ENCODE data around the gene ZNF687. TPM values are rescaled to one million over a fixed set of nuclear protein-coding genes. Genes with fewer than 3 reads are reported as not detected.
A peak's percentile ranks its signal among the peaks of the same experiment; 100 is the strongest.
"Not testable (repeated sequence)": the region's sequence is repeated elsewhere in the genome, so short reads cannot be mapped to it uniquely, and the experiment has no call there.

ZNF687 gene
- 10 to 100 TPM; 15.2 to 19.8 (median 16.1) TPM for polyA plus RNA-seq (ENCODE audit: insufficient read depth in 1 of 5, insufficient read length in 5 of 5, low replicate concordance in 1 of 5)
- long read RNA-seq, donor 1, partial matches to known transcripts = 14 of 19 reads
- long read RNA-seq, donor 1, other reads (novel, unspliced or antisense) = 0 of 19 reads
- long read RNA-seq, donor 2, partial matches to known transcripts = 0 of 1 reads
- long read RNA-seq, donor 2, other reads (novel, unspliced or antisense) = 0 of 1 reads
- long read RNA-seq, donor 3, partial matches to known transcripts = 44 of 45 reads
- long read RNA-seq, donor 3, other reads (novel, unspliced or antisense) = 0 of 45 reads
- long read RNA-seq, donor 4, partial matches to known transcripts = 21 of 24 reads
- long read RNA-seq, donor 4, other reads (novel, unspliced or antisense) = 0 of 24 reads
- long read RNA-seq, donor 5, partial matches to known transcripts = 28 of 30 reads
- long read RNA-seq, donor 5, other reads (novel, unspliced or antisense) = 0 of 30 reads
- long read RNA-seq, donor 6, full-length matches to known transcripts = 8 of 52 reads
- long read RNA-seq, donor 6, partial matches to known transcripts = 44 of 52 reads
- long read RNA-seq, donor 6, other reads (novel, unspliced or antisense) = 0 of 52 reads
- long read RNA-seq, donor 7, full-length matches to known transcripts = 6 of 13 reads
- long read RNA-seq, donor 7, partial matches to known transcripts = 7 of 13 reads
- long read RNA-seq, donor 7, other reads (novel, unspliced or antisense) = 0 of 13 reads
- long read RNA-seq, donor 8, partial matches to known transcripts = 0 of 3 reads
- long read RNA-seq, donor 8, other reads (novel, unspliced or antisense) = 0 of 3 reads

GRCh38 chr1:151281969-151282882 is at the start of gene ZNF687:
ZNF687 (plus strand) TSS chr1:151282299; CDS start chr1:151286292, 3,993 bp downstream.
- peak; percentile 100 for DNase-seq

- no peak for DNase-seq
Observed at GRCh38 chr1:151235235-151235634, 46.9 kb upstream of the ZNF687 start.

GRCh38 chr1:151237678-151238466 is 44.2 kb upstream of the ZNF687 start:
- DNase-seq = no peak

- DNase-seq = no peak
Observed at GRCh38 chr1:151238467-151238739, 43.7 kb upstream of the ZNF687 start.

GRCh38 chr1:151242442-151242841 is 39.7 kb upstream of the ZNF687 start:
- no peak for DNase-seq

GRCh38 chr1:151243683-151244216 is 38.3 kb upstream of the ZNF687 start:
- DNase-seq = no peak

GRCh38 chr1:151246786-151247185 is 35.3 kb upstream of the ZNF687 start:
- no peak for DNase-seq

GRCh38 chr1:151251656-151252470 is 30.2 kb upstream of the ZNF687 start:
- DNase-seq = peak; percentile 26 to 52

- peak; percentile 95 to 97 for DNase-seq
Observed at GRCh38 chr1:151254217-151255213, 27.6 kb upstream of the ZNF687 start, which contains the start of gene PSMD4. PSMD4 (plus strand) TSS chr1:151254734; CDS start chr1:151254783, 49 bp downstream.

GRCh38 chr1:151255381-151255780 is 26.7 kb upstream of the ZNF687 start:
- DNase-seq = no peak

GRCh38 chr1:151259351-151259750 is 22.7 kb upstream of the ZNF687 start:
- no peak for DNase-seq

GRCh38 chr1:151265446-151266236 is 16.5 kb upstream of the ZNF687 start:
- no peak for DNase-seq

- no peak for DNase-seq
Observed at GRCh38 chr1:151266315-151266714, 15.8 kb upstream of the ZNF687 start.

GRCh38 chr1:151266821-151267220 is 15.3 kb upstream of the ZNF687 start:
- no peak for DNase-seq

GRCh38 chr1:151267760-151268159 is 14.3 kb upstream of the ZNF687 start:
- no peak for DNase-seq

- DNase-seq = no peak
Observed at GRCh38 chr1:151273924-151274466, 8.1 kb upstream of the ZNF687 start.

GRCh38 chr1:151275341-151275740 is 6.8 kb upstream of the ZNF687 start:
- DNase-seq = not testable (repeated sequence)

Measured in right lung (tissue), 10 donors.